Measurements from ENCODE around the gene LRRC38. TPM values are rescaled to one million over a fixed set of nuclear protein-coding genes. Genes with fewer than 3 reads are reported as not detected.

Gene LRRC38
- total and polyA plus RNA-seq, 2 of the 4 experiments (the other 2 are of a cell fraction) = not detected

DNA sequence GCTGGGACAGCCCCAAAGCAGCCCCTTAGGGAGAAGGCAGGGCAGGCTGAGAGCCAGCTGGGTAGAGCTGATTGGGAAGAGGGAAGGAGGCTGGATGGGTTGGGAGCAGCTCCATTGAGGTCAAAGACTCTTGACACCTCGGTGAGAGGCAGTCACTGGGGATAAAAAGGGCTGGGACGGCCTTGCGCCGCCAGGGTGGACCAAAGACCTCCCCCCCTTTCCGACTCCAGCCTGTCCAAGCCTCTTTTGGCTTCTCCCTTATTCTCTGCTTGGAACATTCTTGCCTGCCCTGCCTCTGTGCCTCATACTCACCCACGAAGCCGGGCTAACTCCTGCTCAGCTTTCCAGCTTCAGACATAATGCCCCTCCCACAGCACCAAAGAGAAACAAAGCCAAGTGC lies 51.1 kb downstream of the LRRC38 start:
- no CpG with 5 or more reads among the region's 7 CpGs for WGBS, 2 experiments (ENCODE audit: extremely low coverage in 2 of 2, insufficient read length in 1 of 2)
- Histone ChIP-seq H3K18ac (ENCODE audit: low read depth, low read length) (no peak overlapping the region), H2AK9ac (replicated peaks; ENCODE audit: low read depth, low read length, poor library complexity) (no peak overlapping the region), H3K27ac (ENCODE audit: insufficient read depth, low read length) (no peak overlapping the region), H4K5ac (ENCODE audit: low read depth, low read length) (no peak overlapping the region), H2BK20ac (ENCODE audit: low read depth, low read length) (no peak overlapping the region), H3K4me3 (ENCODE audit: insufficient read depth, low read depth, low read length) (no peak overlapping the region), H4K20me1 (ENCODE audit: insufficient read depth, low read length) (no peaks in the 10 kb centered on the region), H3K4me1 (ENCODE audit: control insufficient read depth, insufficient read depth, low read length) (no peaks in the 10 kb centered on the region), H2AK5ac (ENCODE audit: low read depth, low read length) (no peak overlapping the region), H4K91ac (ENCODE audit: insufficient read depth, low read depth, low read length) (no peak overlapping the region), H3K4me2 (ENCODE audit: low read depth, low read length) (no peak overlapping the region), H3K4ac (ENCODE audit: low read depth, low read length) (no peak overlapping the region), H3K9ac (ENCODE audit: low read depth, low read length) (no peak overlapping the region), H2BK15ac (ENCODE audit: low read depth, low read length) (no peak overlapping the region), H3K9me3 (ENCODE audit: control insufficient read depth, insufficient read depth, low read length) (peaks cover 39% of the 10 kb centered on the region), H3K14ac (replicated peaks; ENCODE audit: low read depth, low read length) (no peak overlapping the region), H2AFZ (replicated peaks; ENCODE audit: low read length, poor library complexity) (no peak overlapping the region), H3K23ac (ENCODE audit: low read depth, low read length) (no peak overlapping the region), H3K36me3 (ENCODE audit: control insufficient read depth, insufficient read depth, low read length) (no peaks in the 10 kb centered on the region), H3K27me3 (ENCODE audit: control insufficient read depth, insufficient read depth, low read length) (no peaks in the 10 kb centered on the region), H3K56ac (ENCODE audit: extremely low read depth, insufficient read depth, low read length) (no peak overlapping the region), H3K79me1 (ENCODE audit: low read depth in 1 of 2, low read length in 2 of 2) (no peaks in the 10 kb centered on the region), H4K8ac (ENCODE audit: low read depth in 2 of 2, low read length in 2 of 2) (no peak overlapping the region), H3K9me1 (ENCODE audit: insufficient read depth, low read length) (no peaks in the 10 kb centered on the region), H2BK120ac (ENCODE audit: low read depth, low read length) (no peak overlapping the region), H2BK5ac (ENCODE audit: low read depth, low read length, poor library complexity, severe bottlenecking) (no peak overlapping the region)
- DNase-seq (no peak), ATAC-seq (ENCODE audit: low read depth) (no peak)
- no peak for TF ChIP-seq FOS (IDR thresholded peaks at IDR 0.05; ENCODE audit: low read depth, low read length)
- dilution Hi-C loops (cut with HindIII; ENCODE audit: low sequenced_read_pairs, unreplicated experiment) = no loop called here
- ChIA-PET POLR2A (ENCODE audit: unreplicated experiment) (no interaction called here), CTCF (no interaction called here)
- BruUV-seq (replicated peaks) = no TSS peak
- intact Hi-C loops (cut with micrococcal nuclease) = no loop called here
- in situ Hi-C loops (cut with MboI; ENCODE audit: low sequenced_read_pairs) = no loop called here
